ENCODE measurements around the gene INHA.
A peak's percentile ranks its signal among the peaks of the same experiment; 100 is the strongest.

The INHA gene

DNA sequence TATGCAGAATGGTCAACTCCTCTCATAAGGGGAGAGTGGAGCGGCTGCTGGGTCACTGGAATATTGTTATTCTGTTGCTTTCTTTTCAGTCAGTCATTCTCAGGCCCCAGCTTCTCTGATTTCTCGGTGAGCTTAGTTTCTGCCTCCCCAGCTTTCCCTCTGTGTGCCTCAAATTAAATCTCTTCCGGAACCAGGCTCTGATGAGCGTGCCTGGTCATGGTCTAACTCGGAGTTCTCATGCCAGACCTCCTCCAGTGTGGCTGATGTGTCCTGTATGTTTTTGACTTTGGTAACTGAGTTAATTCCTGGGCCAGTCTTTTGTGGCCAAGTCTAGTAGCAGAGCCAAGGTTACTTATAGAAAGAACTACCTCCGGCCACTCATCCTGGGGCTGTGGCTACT, 20.6 kb downstream of the INHA start:
- no peak overlapping the region for H3K4me3 ChIP-seq (ENCODE audit: low read depth in 1 of 2, low read length in 1 of 2)
- H3K9me3 ChIP-seq: no peaks in the 10 kb centered on the region
- no peak overlapping the region for H3K27ac ChIP-seq
- H3K4me1 ChIP-seq (ENCODE audit: control insufficient read depth in 1 of 2, insufficient read depth in 1 of 2, low read depth in 1 of 2, low read length in 1 of 2): peaks cover 8% of the 10 kb centered on the region in 2 experiments
- no peak for TF ChIP-seq CTCF (IDR thresholded peaks at IDR 0.05)
- H3K27me3 ChIP-seq: peaks cover 9% of the 10 kb centered on the region
- H3K36me3 ChIP-seq: no peaks in the 10 kb centered on the region

- Histone ChIP-seq H3K4me3 (ENCODE audit: low read depth in 1 of 2, low read length in 1 of 2) (no peak overlapping the region), H3K4me1 (ENCODE audit: control insufficient read depth in 1 of 2, insufficient read depth in 1 of 2, low read depth in 1 of 2, low read length in 1 of 2) (peaks cover 10% of the 10 kb centered on the region in 2 experiments)
- no peak for TF ChIP-seq CTCF (IDR thresholded peaks at IDR 0.05)
These were observed 21.0 kb downstream of the INHA start for GRCh38 chr2:219593154-219593553.

DNA sequence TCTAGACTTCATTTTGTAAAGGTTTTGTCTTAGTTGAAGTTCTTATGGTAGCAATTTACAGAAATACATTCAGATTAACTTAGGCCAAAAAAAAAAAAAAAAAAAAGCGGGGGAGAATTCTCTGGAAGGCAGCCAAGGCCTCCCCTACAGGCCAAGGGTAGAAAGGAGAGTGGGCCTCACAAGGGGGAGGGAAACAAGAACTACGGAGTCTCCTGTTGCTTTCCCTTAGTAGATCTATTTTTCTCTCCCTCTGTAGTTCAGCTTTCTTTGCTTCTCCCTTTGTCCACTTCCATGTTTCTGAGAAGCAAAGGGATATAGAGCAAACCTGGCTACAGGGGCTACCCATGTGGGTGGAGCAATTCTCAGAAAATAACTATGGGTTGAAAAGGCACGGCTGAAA, 23.1 kb downstream of the INHA start:
- Histone ChIP-seq H3K27ac (no peak overlapping the region), H3K27me3 (peaks cover 9% of the 10 kb centered on the region), H3K4me1 (ENCODE audit: control insufficient read depth in 1 of 2, insufficient read depth in 1 of 2, low read depth in 1 of 2, low read length in 1 of 2) (peaks cover 16 to 17% of the 10 kb centered on the region in 2 experiments), H3K4me3 (ENCODE audit: low read depth in 1 of 2, low read length in 1 of 2) (no peak overlapping the region), H3K36me3 (no peaks in the 10 kb centered on the region), H3K9me3 (no peaks in the 10 kb centered on the region)
- no peak for TF ChIP-seq CTCF (IDR thresholded peaks at IDR 0.05)

More at GRCh38 chr2:219593154-219593553, 21.0 kb downstream of the INHA start:
- Histone ChIP-seq H3K9me3 (no peaks in the 10 kb centered on the region), H3K27ac (no peak overlapping the region), H3K27me3 (peaks cover 9% of the 10 kb centered on the region), H3K36me3 (no peaks in the 10 kb centered on the region)

DNA sequence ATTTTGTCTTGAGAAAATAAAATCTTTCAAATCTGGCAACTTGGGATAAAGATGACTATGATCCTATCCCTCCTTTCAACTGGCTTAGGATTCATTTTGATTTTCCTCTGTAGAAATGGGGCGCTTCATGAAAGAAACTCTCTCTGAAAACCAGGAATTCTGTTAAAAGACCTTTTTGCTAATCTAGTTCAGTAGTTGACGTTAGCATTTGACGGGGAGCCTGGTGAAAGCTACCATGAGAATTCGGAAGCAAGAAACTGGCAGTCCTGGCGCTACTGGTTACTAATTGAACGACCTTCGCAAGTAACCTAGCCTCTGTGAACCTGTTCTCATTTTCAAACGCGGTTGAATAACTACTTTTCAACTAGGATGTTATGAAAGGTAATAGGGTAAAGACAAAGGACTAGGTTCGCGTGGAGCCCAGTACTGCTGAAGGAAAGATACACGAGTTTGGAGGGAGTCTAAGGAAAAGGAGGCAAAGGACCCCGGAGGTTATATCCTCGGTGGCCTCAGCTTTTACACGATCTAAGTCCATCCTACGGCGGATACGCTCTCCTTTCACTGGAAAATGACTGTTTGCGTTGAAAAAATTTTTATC, 24.9 kb downstream of the INHA start:
- Histone ChIP-seq H3K4me3 (ENCODE audit: low read depth in 1 of 2, low read length in 1 of 2) (peak overlapping the region; percentile 85 to 98), H3K9me3 (no peaks in the 10 kb centered on the region), H3K27ac (peak overlapping the region; percentile 85), H3K4me1 (ENCODE audit: control insufficient read depth in 1 of 2, insufficient read depth in 1 of 2, low read depth in 1 of 2, low read length in 1 of 2) (peaks cover 16 to 17% of the 10 kb centered on the region in 2 experiments), H3K27me3 (peaks cover 9% of the 10 kb centered on the region), H3K36me3 (peaks cover 9% of the 10 kb centered on the region)
- TF ChIP-seq CTCF (IDR thresholded peaks at IDR 0.05): no peak

DNA sequence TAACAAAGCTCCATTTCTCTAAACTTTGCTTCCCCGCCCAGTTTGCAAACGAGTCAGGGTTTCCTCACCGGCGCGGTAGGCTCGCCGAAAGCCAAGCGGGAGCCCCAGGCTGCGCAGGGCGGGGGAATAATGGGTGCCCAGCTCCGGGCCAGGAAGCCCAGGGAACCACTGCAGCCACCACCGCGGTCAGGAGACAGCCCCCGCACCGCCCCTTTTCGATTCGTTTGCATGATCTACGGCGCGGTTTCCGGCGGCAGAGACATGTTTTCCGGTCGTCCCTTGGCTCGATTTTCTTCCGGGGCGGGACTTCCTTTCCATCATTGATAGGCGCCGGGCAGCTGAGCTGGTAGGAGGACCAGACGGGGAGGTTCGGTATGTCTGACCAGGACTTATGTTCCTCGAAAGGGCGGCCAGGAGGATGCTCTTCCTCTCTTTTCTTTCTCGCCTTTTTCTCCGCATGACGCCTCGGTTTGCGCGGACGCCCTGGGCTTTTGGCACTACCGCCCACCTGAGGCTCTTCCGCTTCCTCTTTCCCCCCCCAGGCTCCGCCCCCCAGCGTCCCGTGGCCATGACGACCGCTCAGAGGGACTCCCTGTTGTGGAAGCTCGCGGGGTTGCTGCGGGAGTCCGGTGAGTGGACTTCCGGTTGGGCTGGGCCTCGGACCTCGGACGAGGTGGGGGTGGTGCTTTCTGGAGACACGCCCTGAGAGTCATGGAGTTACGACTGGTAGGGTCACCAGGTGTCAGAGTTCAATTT, 25.6 kb downstream of the INHA start, which contains the start of gene STK11IP:
Gene STK11IP, plus strand, starts transcription at position 306 of the 756 bp plus-strand sequence. Its CDS starts 263 bp downstream, at position 569.
- H3K4me1 ChIP-seq (ENCODE audit: control insufficient read depth in 1 of 2, insufficient read depth in 1 of 2, low read depth in 1 of 2, low read length in 1 of 2): peaks cover 16 to 17% of the 10 kb centered on the region in 2 experiments
- peak within 1 kb of the TSS; percentile 85 for H3K27ac ChIP-seq
- peak; percentile 22 for TF ChIP-seq CTCF (IDR thresholded peaks at IDR 0.05)
- peak within 1 kb of the TSS; percentile 85 to 98 for H3K4me3 ChIP-seq (ENCODE audit: low read depth in 1 of 2, low read length in 1 of 2)
- H3K27me3 ChIP-seq: peaks cover 6% of the 10 kb centered on the region
- no peaks in the 10 kb centered on the region for H3K9me3 ChIP-seq
- peaks cover 16% of the 10 kb centered on the region for H3K36me3 ChIP-seq
